ENCODE data around the gene MARCKSL1. TPM values are rescaled to one million over a fixed set of nuclear protein-coding genes. Genes with fewer than 3 reads are reported as not detected.

MARCKSL1 gene
- total and polyA plus RNA-seq, 2 of the 8 experiments (the other 6 are each of a cell fraction or from before 2014, with no cell fraction given) = 536 to 558 TPM

GRCh38 chr1:32361674-32362473, 25.8 kb upstream of the MARCKSL1 start:
- no peaks in the 10 kb centered on the region for H3K79me1 ChIP-seq (ENCODE audit: low read depth, low read length)
- ChIA-PET POLR2A (ENCODE audit: partially characterized antibody) (interaction anchor here (1.0 to 6.8 kb wide), 10 partner anchors 10 to 166 kb away, joined by 3 to 68 read pairs (median 4); partner anchors contain the start of gene MARCKSL1), CTCF (ENCODE audit: partially characterized antibody) (interaction anchor here (1.3 kb wide), 2 partner anchors 29 to 145 kb away, joined by 3 to 4 read pairs; no protein-coding TSS in a partner anchor)
- H3K27me3 ChIP-seq (replicated peaks in 1 of 4; ENCODE audit: control insufficient read depth in 3 of 4, extremely low read depth in 1 of 4, insufficient read depth in 3 of 4, low read length in 3 of 4) = peaks cover 3 to 24% (median 14%) of the 10 kb centered on the region in 4 experiments
- H3K36me3 ChIP-seq (ENCODE audit: control insufficient read depth in 2 of 4, insufficient read depth in 4 of 4, low read length in 3 of 4) = peaks cover under 1 to 23% (median 10%) of the 10 kb centered on the region in 4 experiments; a peak in 6 of 8 replicates
- H3K14ac ChIP-seq (ENCODE audit: insufficient read length) = no peak overlapping the region
- H4K8ac ChIP-seq (ENCODE audit: extremely low read depth, insufficient read depth, low read length) = peak overlapping the region; percentile 79; the same call in 1 of the 2 replicates
- H3K4me3 ChIP-seq (ENCODE audit: extremely low read depth in 1 of 4, insufficient read depth in 2 of 4, low read depth in 3 of 4, low read length in 4 of 4) = peak overlapping the region; percentile 11 to 53 (median 26)
- no peaks in the 10 kb centered on the region for H3K79me2 ChIP-seq (ENCODE audit: control insufficient read depth in 1 of 2, insufficient read depth in 2 of 2, low read length in 2 of 2)
- peaks cover 0 to 8% of the 10 kb centered on the region in 2 experiments for H4K20me1 ChIP-seq (replicated peaks in 1 of 2; ENCODE audit: control insufficient read depth in 1 of 2, insufficient read depth in 2 of 2, low read length in 2 of 2)
- H2BK12ac ChIP-seq (ENCODE audit: low read depth, low read length) = no peak overlapping the region
- no peak overlapping the region for H3K4ac ChIP-seq (replicated peaks; ENCODE audit: insufficient read length, low read depth, low read length)
- no peak overlapping the region for H2AK5ac ChIP-seq (ENCODE audit: low read depth, low read length)
- H3K23ac ChIP-seq (ENCODE audit: insufficient read length) = no peak overlapping the region
- peak overlapping the region in 3 of 4 experiments; percentile 19 to 51 (median 20); a peak in 4 of 7 replicates for H3K9ac ChIP-seq (replicated peaks in 1 of 4; ENCODE audit: extremely low read depth in 1 of 4, low read depth in 3 of 4, low read length in 3 of 4)
- H3K4me1 ChIP-seq (replicated peaks in 1 of 4; ENCODE audit: control insufficient read depth in 3 of 4, insufficient read depth in 4 of 4, low read length in 3 of 4) = peaks cover 0 to 3% (median 1%) of the 10 kb centered on the region in 4 experiments; a peak in 4 of 7 replicates
- H4K91ac ChIP-seq (replicated peaks; ENCODE audit: insufficient read length, low read length) = no peak overlapping the region
- H2BK15ac ChIP-seq (ENCODE audit: low read length) = no peak overlapping the region
- peak overlapping the region; percentile 48 for H3K18ac ChIP-seq (ENCODE audit: extremely low read depth, low read length)
- H4K5ac ChIP-seq (ENCODE audit: insufficient read length, low read depth, low read length) = no peak overlapping the region
- H3K9me3 ChIP-seq (ENCODE audit: insufficient read depth in 2 of 2, low read depth in 1 of 2, low read length in 1 of 2) = no peaks in the 10 kb centered on the region; a peak in 1 of 4 replicates
- H2AFZ ChIP-seq (ENCODE audit: low read length) = no peak overlapping the region
- H3K23me2 ChIP-seq (ENCODE audit: low read depth, low read length) = peaks cover 9% of the 10 kb centered on the region; the same call in 1 of the 2 replicates
- DNase-seq (ENCODE audit: low read depth in 1 of 2, low spot score in 2 of 2) (peak in 1 of 2 experiments; percentile 82), FAIRE-seq (no peak)
- H2BK20ac ChIP-seq (ENCODE audit: low read length) = no peak overlapping the region
- no peak overlapping the region for H3K27ac ChIP-seq (ENCODE audit: low read depth, low read length)
- no peak overlapping the region for H2BK120ac ChIP-seq (replicated peaks; ENCODE audit: low read depth, low read length)
- H3K56ac ChIP-seq (replicated peaks; ENCODE audit: insufficient read length, low read depth, low read length) = no peak overlapping the region
- H3K4me2 ChIP-seq (ENCODE audit: insufficient read depth in 1 of 2, low read depth in 2 of 2, low read length in 2 of 2) = peak overlapping the region; percentile 49 to 68; a peak in 3 of 4 replicates
- H2BK5ac ChIP-seq (ENCODE audit: low read depth, low read length) = no peak overlapping the region
- WGBS, 2 experiments (ENCODE audit: extremely low coverage in 1 of 2, insufficient coverage in 1 of 2, insufficient read length in 1 of 2, insufficient replicate concordance in 2 of 2, low coverage in 1 of 2, low lambda C conversion rate in 2 of 2, missing lambda C conversion rate in 1 of 2) = 5% methylated on average over 44 of the region's 91 CpGs; no CpG with 5 or more reads in 1 of the 2 experiments
- TF ChIP-seq MAFK (IDR thresholded peaks at IDR 0.05; ENCODE audit: low read depth, low read length) (no peak), HDAC2 (IDR thresholded peaks at IDR 0.05; ENCODE audit: borderline replicate concordance in 1 of 2, low read depth in 2 of 2, low read length in 2 of 2) (peak; percentile 63 to 71; a peak in 2 of 4 replicates), KDM1A (IDR thresholded peaks at IDR 0.05; ENCODE audit: borderline replicate concordance, low read length) (0 out of 2 replicates have a peak, but pooled peaks have one; percentile 32), GABPA (IDR thresholded peaks at IDR 0.05; ENCODE audit: borderline replicate concordance, insufficient read depth, low read length) (no peak), CTCF (IDR thresholded peaks at IDR 0.05; ENCODE audit: control extremely low read depth in 1 of 3, insufficient read depth in 1 of 3, low read depth in 1 of 3, low read length in 3 of 3) (peak in 2 of 3 experiments; percentile 21 to 23; a peak in 2 of 4 replicates), EZH2 (IDR thresholded peaks at IDR 0.05; ENCODE audit: low read depth, low read length, severe bottlenecking) (peak; percentile 42), SP2 (IDR thresholded peaks at IDR 0.05; ENCODE audit: low read length) (no peak)

All from H1 (cell line).